Body of pancreas (tissue), 4 donors: ENCODE results near the gene PPIH. TPM values are rescaled to one million over a fixed set of nuclear protein-coding genes. Genes with fewer than 3 reads are reported as not detected.
"Not testable (repeated sequence)": the region's sequence is repeated elsewhere in the genome, so short reads cannot be mapped to it uniquely, and the experiment has no call there.

Experiments
- ATAC-seq: fragments of 150-250 bp; one replicate; pipeline ENCODE4 v1.9.1; 2016
- DNase-seq, 4 donors: peaks; one replicate each; pipeline ENCODE4 v3.0.0-alpha.2; 2019
- H3K27ac ChIP-seq, 4 donors: fragments of 200-600 bp; sonication (generic); 1 replicate in 3 of 4; 2 replicates in 1 of 4; pipeline versions ENCODE4 v1.5.1 to v1.6.1; 2016 to 2019; ENCODE audit warnings: mild to moderate bottlenecking in 1 of 4, mixed read lengths in 1 of 4, moderate library complexity in 1 of 4
- H3K27me3 ChIP-seq, 2 donors: fragments of 200-600 bp; sonication (generic); one replicate each; pipeline ENCODE4 v1.6.0; 2016; ENCODE audit warnings: mild to moderate bottlenecking in 1 of 2
- H3K36me3 ChIP-seq, 2 donors: fragments of 200-600 bp; sonication (generic); replicated peaks in 1 of 2; 2 replicates each; pipeline ENCODE4 v1.5.1; 2016; ENCODE audit warnings: low read depth in 2 of 2; ENCODE audit not compliant: insufficient read depth in 1 of 2
- H3K4me1 ChIP-seq: fragments of 200-600 bp; sonication (generic); one replicate; pipeline ENCODE4 v1.6.0; 2016
- H3K4me3 ChIP-seq, 2 donors: fragments of 200-600 bp; sonication (generic); 1 replicate in 1 of 2; 2 replicates in 1 of 2; pipeline ENCODE4 v1.5.1; 2016 to 2019
- H3K9me3 ChIP-seq, 3 donors: fragments of 200-600 bp; sonication (generic); 1 replicate in 2 of 3; 2 replicates in 1 of 3; pipeline ENCODE4 v1.5.1; 2016
- POLR2A ChIP-seq, 3 donors: fragments of 450-650 bp; IDR thresholded peaks; one replicate each; pipeline ENCODE4 v1.6.1; 2016; ENCODE audit warnings: antibody characterized with exemption in 3 of 3, mild to moderate bottlenecking in 2 of 3
- WGBS, 2 donors: methylation state at CpG; one replicate each; pipeline ENCODE4 v1.1.5; 2017; 5-methylcytosine and 5-hydroxymethylcytosine counted together
- intact Hi-C: fragments of 100-400 bp; cut with DNase I; formaldehyde crosslinking; loops from one replicate; pipeline ENCODE4 v1.15.1; 2023
- total RNA-seq, 2 donors: library from RNA; depleted of rRNA; stranded (reverse); fragments of >200 nt; gene quantifications; one replicate each; pipeline ENCODE4 v1.1.0, GENCODE V29; 2016
- TF ChIP-seq, protein P1 (sequence below), 7 experiments: fragments of 450-650 bp in 4 of 7; fragments of 200-600 bp in 3 of 7; sonication (generic) in 3 of 7; IDR thresholded peaks; one replicate each; pipeline ENCODE4 v1.5.1; 2016 to 2019; ENCODE audit warnings: antibody characterized with exemption in 7 of 7

Gene PPIH
- total RNA-seq = 1 to 10 TPM; 4.6 to 7.8 TPM

GRCh38 chr1:42657981-42658876, at the start of gene PPIH:
PPIH (plus strand) TSS chr1:42658423; CDS start chr1:42658447, 24 bp downstream.
- 0% methylated on average over 13 to 53 of the region's 53 CpGs for WGBS, 2 donors

GRCh38 chr1:42613803-42614131, 44.5 kb upstream of the PPIH start:
- TF ChIP-seq, protein P1, sequence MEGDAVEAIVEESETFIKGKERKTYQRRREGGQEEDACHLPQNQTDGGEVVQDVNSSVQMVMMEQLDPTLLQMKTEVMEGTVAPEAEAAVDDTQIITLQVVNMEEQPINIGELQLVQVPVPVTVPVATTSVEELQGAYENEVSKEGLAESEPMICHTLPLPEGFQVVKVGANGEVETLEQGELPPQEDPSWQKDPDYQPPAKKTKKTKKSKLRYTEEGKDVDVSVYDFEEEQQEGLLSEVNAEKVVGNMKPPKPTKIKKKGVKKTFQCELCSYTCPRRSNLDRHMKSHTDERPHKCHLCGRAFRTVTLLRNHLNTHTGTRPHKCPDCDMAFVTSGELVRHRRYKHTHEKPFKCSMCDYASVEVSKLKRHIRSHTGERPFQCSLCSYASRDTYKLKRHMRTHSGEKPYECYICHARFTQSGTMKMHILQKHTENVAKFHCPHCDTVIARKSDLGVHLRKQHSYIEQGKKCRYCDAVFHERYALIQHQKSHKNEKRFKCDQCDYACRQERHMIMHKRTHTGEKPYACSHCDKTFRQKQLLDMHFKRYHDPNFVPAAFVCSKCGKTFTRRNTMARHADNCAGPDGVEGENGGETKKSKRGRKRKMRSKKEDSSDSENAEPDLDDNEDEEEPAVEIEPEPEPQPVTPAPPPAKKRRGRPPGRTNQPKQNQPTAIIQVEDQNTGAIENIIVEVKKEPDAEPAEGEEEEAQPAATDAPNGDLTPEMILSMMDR (IDR thresholded peaks at IDR 0.05) = no peak
- TF ChIP-seq POLR2A (IDR thresholded peaks at IDR 0.05) = no peak
- intact Hi-C loops = loop anchor here (10.0 kb wide), 1 partner anchor 109 kb away; no protein-coding TSS in a partner anchor
- H3K4me1 ChIP-seq = no peaks in the 10 kb centered on the region
- H3K4me3 ChIP-seq = no peak overlapping the region
- DNase-seq (no peak), ATAC-seq (no peak)
- H3K9me3 ChIP-seq = no peaks in the 10 kb centered on the region
- no peak overlapping the region for H3K27ac ChIP-seq
- no peaks in the 10 kb centered on the region for H3K36me3 ChIP-seq
- H3K27me3 ChIP-seq = no peaks in the 10 kb centered on the region
- WGBS, 2 donors = 85 to 88% methylated on average over 4 of the region's 4 CpGs

More at GRCh38 chr1:42657981-42658876, at the start of gene PPIH:
- peak; percentile 94 to 97 (median 94) for DNase-seq
- no peaks in the 10 kb centered on the region for H3K27me3 ChIP-seq
- ATAC-seq = peak; percentile 100
- no peaks in the 10 kb centered on the region for H3K9me3 ChIP-seq
- TF ChIP-seq, protein P1 (IDR thresholded peaks at IDR 0.05) = peak in 5 of 7 experiments; percentile 19 to 72 (median 61)
- TF ChIP-seq POLR2A (IDR thresholded peaks at IDR 0.05) = peak in 2 of 3 donors; percentile 73 to 76
- H3K4me3 ChIP-seq = peak within 1 kb of the TSS; percentile 50 to 68
- H3K4me1 ChIP-seq = peaks cover 13% of the 10 kb centered on the region
- intact Hi-C loops = no loop called here
- H3K36me3 ChIP-seq = no peaks in the 10 kb centered on the region
- peak within 1 kb of the TSS; percentile 66 to 90 (median 76) for H3K27ac ChIP-seq

DNA sequence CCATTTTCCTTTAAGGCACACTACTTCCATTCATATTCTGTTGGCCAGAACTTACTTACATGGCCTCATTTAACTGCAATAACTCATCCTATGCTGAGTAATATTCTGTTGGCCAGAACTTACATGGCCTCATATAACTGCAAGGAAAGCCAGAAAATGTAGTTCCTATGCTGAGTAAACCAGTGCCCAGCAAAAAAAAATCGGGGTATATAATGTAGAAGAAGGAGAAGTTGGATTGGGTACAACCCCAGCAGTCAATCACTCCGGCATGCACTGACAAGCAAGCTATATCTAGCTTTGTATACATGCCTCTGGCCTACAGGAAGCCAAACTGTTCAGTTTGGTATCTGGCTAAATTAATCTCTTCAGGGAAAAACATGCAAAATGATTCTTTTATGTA, 39.4 kb upstream of the PPIH start:
- Histone ChIP-seq H3K36me3 (no peaks in the 10 kb centered on the region), H3K4me1 (no peaks in the 10 kb centered on the region), H3K9me3 (no peaks in the 10 kb centered on the region), H3K27ac (no peak overlapping the region), H3K27me3 (no peaks in the 10 kb centered on the region), H3K4me3 (no peak overlapping the region)
- DNase-seq (no peak), ATAC-seq (no peak)
- 69 to 73% methylated on average over 2 of the region's 2 CpGs for WGBS, 2 donors
- TF ChIP-seq POLR2A (IDR thresholded peaks at IDR 0.05) = no peak
- TF ChIP-seq, protein P1 (IDR thresholded peaks at IDR 0.05) = no peak
- intact Hi-C loops = loop anchor here (10.0 kb wide), 1 partner anchor 114 kb away; no protein-coding TSS in a partner anchor

DNA sequence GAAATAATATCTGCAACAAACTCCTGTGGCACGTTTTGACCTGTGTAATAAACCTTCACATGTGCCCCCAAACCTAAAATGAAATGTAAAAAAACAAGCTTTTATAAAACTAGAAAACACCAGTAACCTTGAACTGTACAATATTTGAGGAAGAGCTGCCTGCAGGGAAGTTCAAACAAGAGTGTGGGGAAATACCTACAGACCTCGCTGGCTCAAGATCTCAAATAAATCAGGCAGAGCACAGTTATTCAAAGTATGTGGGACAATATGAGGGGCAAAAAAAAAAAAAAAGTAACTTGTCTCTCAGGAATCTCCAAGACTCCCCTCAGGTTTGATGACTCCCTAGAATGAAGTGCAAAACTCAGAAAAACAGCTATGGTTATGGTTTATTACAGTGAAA, 37.9 kb upstream of the PPIH start:
- Histone ChIP-seq H3K27ac (no peak overlapping the region), H3K4me3 (no peak overlapping the region), H3K9me3 (no peaks in the 10 kb centered on the region), H3K36me3 (no peaks in the 10 kb centered on the region), H3K27me3 (no peaks in the 10 kb centered on the region), H3K4me1 (no peaks in the 10 kb centered on the region)
- intact Hi-C loops = no loop called here
- ATAC-seq (no peak), DNase-seq (no peak)
- TF ChIP-seq, protein P1 (IDR thresholded peaks at IDR 0.05) = no peak
- no peak for TF ChIP-seq POLR2A (IDR thresholded peaks at IDR 0.05)
- WGBS, 2 donors = 28 to 29% methylated on average over 2 of the region's 2 CpGs

DNA sequence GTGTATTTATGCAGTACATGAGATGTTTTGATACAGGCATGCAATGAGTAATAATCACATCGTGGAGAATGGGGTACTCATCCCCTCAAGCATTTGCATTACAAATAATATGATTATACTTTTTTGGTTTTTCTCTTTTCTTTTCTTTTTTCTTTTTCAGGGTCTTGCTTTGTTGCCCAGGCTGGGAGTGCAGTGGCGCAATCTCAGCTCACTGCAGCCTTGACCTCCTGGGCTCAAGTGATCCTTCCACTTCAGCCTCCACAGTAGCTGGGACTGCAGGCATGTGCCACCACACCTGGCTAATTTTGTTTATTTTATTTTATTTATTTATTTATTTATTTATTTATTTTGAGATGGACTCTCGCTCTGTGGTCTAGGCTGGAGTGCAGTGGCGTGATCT, 37.0 kb upstream of the PPIH start:
- H3K9me3 ChIP-seq, H3K27me3 ChIP-seq, intact Hi-C loops, H3K4me3 ChIP-seq, H3K36me3 ChIP-seq, ATAC-seq, DNase-seq, H3K27ac ChIP-seq, H3K4me1 ChIP-seq: not testable (repeated sequence)
- WGBS, 2 donors = 94 to 98% methylated on average over 4 of the region's 4 CpGs

DNA sequence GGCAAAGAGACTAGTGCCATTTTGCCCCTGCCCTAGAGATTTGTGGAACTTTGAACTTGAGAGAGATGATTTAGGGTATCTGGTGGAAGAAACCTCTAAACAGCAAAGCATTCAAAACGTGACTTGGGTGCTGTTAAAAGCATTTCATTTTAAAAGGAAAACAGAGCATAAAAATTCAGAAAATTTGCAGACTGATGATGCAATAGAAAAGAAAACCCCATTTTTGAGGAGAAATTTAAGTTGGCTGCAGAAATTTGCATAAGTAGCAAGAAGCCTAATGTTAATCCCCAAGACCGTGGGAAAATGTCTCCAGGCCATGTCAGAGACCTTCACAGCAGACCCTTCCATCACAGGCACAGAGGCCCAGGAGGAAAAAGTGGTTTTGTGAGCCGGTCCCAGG, 31.0 kb upstream of the PPIH start:
- H3K27me3 ChIP-seq, H3K36me3 ChIP-seq, intact Hi-C loops, H3K9me3 ChIP-seq, ATAC-seq, DNase-seq, H3K27ac ChIP-seq, H3K4me3 ChIP-seq, H3K4me1 ChIP-seq: not testable (repeated sequence)
- 85 to 88% methylated on average over 3 of the region's 3 CpGs for WGBS, 2 donors
